GM13977 (cell line): ENCODE results near the gene RPL3.

Source experiments
- DNase-seq: peaks from one replicate; pipeline ENCODE4 v3.0.0; 2012; ENCODE audit warnings: low spot score
- in situ Hi-C: fragments of 300-500 bp; cut with MboI; formaldehyde crosslinking; loops from one replicate; pipeline ENCODE4 v1.12.0; 2022; ENCODE audit warnings: low sequenced_read_pairs, low pct_unique_long_range_greater_than_20kb, mixed read lengths, inconsistent platforms; ENCODE audit not compliant: unreplicated experiment
- TF ChIP-seq, protein P1 (sequence below): IDR thresholded peaks from 2 replicates; pipeline ENCODE4 v1.5.1; 2012; ENCODE audit warnings: mild to moderate bottlenecking, control low read depth; ENCODE audit not compliant: insufficient read depth; ENCODE audit errors: extremely low read depth, missing control alignments

The RPL3 gene

DNA sequence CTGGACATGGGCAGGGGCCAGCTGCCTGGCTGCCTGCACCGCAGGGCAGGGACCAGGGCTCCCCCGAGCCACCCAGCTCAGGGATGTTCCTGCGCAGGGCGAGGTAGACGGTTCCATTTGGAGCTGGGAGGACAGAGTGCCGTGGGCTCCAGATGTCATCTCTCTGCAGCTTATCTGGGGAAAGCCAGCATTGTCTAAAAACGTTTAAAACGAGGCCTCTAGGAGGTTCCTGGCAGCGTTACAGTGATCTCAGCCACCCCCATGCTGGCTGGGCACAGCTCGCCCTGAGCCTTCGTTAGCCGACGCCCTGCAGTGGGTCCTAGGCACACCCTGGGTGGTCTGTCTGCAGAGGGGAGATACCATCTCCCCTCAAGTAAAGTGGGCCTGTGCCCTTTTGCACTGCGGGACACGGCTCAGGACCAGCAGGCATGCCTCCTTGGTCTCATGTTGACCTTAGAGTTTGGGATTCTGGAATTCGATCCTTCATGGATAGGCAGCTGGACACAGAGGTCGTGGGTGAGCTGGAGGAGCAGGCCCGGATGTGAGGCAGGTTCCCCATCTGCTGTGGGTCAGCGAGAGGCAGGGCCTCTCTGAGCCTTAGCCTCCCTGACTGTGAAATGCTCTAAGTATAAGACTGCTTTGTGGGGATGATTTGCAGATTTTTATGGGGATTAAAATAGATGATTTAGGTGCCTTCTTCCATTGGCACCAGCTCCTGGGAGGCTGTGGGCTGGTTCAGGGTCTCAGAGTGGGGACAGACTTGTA, 44.5 kb upstream of the RPL3 start:
- no peak for DNase-seq
- TF ChIP-seq, protein P1, sequence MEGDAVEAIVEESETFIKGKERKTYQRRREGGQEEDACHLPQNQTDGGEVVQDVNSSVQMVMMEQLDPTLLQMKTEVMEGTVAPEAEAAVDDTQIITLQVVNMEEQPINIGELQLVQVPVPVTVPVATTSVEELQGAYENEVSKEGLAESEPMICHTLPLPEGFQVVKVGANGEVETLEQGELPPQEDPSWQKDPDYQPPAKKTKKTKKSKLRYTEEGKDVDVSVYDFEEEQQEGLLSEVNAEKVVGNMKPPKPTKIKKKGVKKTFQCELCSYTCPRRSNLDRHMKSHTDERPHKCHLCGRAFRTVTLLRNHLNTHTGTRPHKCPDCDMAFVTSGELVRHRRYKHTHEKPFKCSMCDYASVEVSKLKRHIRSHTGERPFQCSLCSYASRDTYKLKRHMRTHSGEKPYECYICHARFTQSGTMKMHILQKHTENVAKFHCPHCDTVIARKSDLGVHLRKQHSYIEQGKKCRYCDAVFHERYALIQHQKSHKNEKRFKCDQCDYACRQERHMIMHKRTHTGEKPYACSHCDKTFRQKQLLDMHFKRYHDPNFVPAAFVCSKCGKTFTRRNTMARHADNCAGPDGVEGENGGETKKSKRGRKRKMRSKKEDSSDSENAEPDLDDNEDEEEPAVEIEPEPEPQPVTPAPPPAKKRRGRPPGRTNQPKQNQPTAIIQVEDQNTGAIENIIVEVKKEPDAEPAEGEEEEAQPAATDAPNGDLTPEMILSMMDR = no peak
- in situ Hi-C loops = no loop called here

DNA sequence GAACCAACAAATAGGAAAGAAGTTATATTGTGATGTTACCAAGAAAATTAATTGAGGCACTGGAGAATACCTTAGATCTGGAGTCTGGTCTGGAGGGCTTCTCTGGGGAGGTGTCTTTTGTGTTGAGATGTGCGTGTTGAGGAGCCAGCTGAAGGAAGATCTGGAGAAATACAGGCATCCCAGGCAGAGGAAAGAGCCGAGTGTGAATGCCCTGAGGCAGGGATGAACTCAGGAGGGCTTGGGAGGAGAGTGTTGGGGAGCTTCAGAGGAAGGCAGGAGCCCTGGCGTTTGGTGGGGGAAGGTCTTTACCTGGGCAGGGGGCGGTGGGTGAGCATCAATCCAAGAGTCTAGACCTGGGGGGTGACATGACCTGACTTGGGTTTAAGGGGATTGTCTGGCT, 43.5 kb upstream of the RPL3 start:
- TF ChIP-seq, protein P1 = no peak
- in situ Hi-C loops = no loop called here
- DNase-seq = no peak

DNA sequence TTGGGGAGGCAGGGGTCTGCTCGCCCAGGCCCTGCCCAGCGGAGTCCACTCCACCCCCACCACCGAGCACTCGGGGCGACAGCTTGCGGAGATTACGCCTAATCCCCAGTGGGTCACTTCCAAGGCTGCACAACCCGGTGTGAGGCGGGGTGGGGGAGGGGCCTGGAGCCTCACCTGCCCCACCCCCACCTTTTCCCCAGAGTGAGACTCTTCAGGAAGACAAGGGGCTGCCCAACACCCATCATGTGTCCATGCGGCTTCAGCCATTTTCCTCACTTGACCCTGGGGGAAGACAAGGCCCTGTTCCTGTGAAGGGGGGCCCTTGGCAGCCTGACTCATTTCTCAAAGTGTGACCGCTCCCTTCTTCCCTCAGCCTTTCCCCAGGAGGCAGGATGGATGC, 42.8 kb upstream of the RPL3 start:
- no peak for DNase-seq
- in situ Hi-C loops = no loop called here

DNA sequence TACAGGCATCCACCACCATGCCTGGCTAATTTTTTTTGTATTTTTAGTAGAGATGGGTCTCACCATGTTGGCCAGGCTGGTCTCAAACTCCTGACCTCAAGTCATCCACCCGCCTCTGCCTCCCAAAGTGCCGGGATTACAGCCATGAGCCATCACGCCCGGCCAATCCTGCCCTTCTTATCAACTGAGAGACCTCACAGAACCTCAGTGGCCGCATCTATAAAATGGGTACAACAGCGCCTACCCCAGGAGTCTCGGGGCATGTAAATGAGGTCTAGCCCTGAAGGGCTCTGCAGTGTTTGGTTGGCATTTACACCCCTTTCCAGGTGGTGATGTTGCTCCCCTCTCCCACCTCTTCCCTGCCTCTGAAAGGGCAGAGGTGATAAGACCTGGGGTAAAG, 42.1 kb upstream of the RPL3 start:
- DNase-seq = no peak
- in situ Hi-C loops = no loop called here
- TF ChIP-seq, protein P1 = no peak

More for the DNA sequence above, 42.8 kb upstream of the RPL3 start:
- TF ChIP-seq, protein P1 = no peak

DNA sequence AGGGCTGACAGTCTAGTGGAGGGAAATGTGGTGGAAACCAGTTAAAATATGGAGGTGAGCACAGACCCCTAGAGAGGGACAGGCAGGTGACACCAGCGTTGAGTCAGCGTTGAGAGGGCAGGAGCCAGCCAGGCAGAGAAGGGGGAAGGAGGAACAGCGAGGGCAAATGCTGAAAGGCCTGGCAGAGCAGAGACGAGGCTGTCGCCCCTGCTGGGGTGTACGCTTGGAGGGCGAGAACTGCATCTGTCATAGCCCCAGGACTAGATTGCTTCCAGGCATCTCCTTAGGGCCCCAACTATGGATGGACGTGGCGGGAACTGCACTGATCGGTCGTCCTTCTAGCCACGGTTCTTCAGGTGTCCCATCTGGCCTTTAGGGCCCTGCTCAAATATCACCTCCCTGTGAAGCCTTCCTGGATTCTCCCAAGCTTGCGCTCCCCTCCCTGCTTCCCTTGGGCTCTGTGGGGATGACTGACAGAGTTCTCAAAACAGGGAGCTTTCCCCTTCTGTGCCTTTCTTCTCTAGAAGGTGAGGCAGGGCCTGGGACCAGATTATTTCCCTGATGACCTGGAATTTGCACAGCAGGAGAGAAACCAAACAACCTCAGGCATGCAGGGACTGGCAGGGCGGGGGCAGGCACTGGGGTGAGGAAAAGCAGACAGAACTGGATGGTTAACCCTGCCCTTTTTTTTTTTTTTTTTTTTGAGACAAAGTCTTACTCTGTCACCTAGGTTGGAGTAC, 41.4 kb upstream of the RPL3 start:
- in situ Hi-C loops = no loop called here
- no peak for DNase-seq
- TF ChIP-seq, protein P1 = no peak

DNA sequence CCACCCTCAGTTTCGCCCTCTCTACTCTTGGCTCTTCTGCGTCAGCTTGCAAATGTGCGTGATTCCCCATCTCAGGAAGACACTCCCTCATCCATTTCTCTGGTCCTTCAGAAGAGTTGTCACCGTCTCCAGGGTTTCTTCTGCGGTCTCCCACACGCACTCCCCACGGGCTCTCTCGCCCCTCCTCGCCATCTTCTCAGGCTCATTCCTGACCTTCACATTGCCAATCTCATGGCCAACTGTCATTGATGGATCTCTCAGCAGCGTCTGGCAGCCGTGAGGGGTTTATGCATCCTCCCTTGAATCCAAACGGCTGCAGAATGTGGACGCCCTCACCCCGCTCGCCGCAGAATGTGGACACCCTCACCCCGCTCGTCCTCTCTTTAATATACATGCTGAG, 40.8 kb upstream of the RPL3 start:
- no peak for DNase-seq
- TF ChIP-seq, protein P1 = no peak
- in situ Hi-C loops = no loop called here
